Measurements from ENCODE around the gene CARD9. TPM values are rescaled to one million over a fixed set of nuclear protein-coding genes. Genes with fewer than 3 reads are reported as not detected.

The CARD9 gene
- total and polyA plus RNA-seq, 2 of the 8 experiments (the other 6 are each of a cell fraction or from before 2014, with no cell fraction given): 0.15 to 1.1 TPM

DNA sequence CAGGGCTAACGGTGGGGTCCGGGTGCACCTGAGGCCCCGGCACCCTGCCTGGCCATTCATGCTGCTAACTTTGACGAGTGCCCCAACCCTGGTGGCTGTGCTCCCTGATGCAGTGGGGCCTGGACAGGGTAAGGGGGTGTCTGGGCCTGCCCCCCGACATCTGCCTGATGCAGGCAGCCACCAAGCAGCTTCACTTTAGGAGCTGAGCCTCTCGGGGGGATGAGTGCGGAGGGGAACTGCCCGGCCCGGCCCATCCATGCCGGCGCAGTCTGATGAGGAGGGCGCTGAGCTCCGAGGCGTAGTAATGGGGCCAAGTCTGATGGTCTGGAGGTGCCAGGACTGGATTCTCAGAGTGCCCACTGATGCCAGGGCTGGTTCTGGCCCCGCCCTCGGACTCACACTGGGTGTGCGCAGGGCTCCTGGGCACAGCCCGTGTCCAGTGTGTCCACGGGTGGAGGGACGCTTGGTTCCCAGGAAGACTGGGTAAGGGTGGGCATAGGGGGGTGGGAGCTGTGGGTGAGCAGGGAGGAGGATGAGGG lies 26.5 kb downstream of the CARD9 start:
- no peak overlapping the region for H3K4me3 ChIP-seq (ENCODE audit: extremely low read depth in 1 of 4, insufficient read depth in 2 of 4, low read depth in 3 of 4, low read length in 4 of 4)
- POLR2A ChIA-PET (ENCODE audit: partially characterized antibody): interaction anchor here (1.5 to 8.0 kb wide), 3 partner anchors 14 to 63 kb away, joined by 3 to 137 read pairs (median 4); partner anchors contain the start of gene DNLZ
- H3K4ac ChIP-seq (replicated peaks; ENCODE audit: insufficient read length, low read depth, low read length): no peak overlapping the region
- H3K9me3 ChIP-seq (ENCODE audit: insufficient read depth in 2 of 2, low read depth in 1 of 2, low read length in 1 of 2): no peaks in the 10 kb centered on the region
- FAIRE-seq: no peak
- 0 out of 2 replicates have a peak overlapping the region, but pooled peaks have one; percentile 28 for H4K8ac ChIP-seq (ENCODE audit: extremely low read depth, insufficient read depth, low read length)
- H3K18ac ChIP-seq (ENCODE audit: extremely low read depth, low read length): no peak overlapping the region
- H2BK15ac ChIP-seq (ENCODE audit: low read length): no peak overlapping the region
- no peaks in the 10 kb centered on the region for H3K79me1 ChIP-seq (ENCODE audit: low read depth, low read length)
- no peak overlapping the region for H3K56ac ChIP-seq (replicated peaks; ENCODE audit: insufficient read length, low read depth, low read length)
- H3K4me2 ChIP-seq (ENCODE audit: insufficient read depth in 1 of 2, low read depth in 2 of 2, low read length in 2 of 2): no peak overlapping the region
- no peak for DNase-seq (ENCODE audit: low read depth in 1 of 2, low spot score in 2 of 2)
- no peaks in the 10 kb centered on the region for H3K27me3 ChIP-seq (replicated peaks in 1 of 4; ENCODE audit: control insufficient read depth in 3 of 4, extremely low read depth in 1 of 4, insufficient read depth in 3 of 4, low read length in 3 of 4)
- H4K5ac ChIP-seq (ENCODE audit: insufficient read length, low read depth, low read length): no peak overlapping the region
- H2BK12ac ChIP-seq (ENCODE audit: low read depth, low read length): no peak overlapping the region
- H3K27ac ChIP-seq (ENCODE audit: low read depth, low read length): no peak overlapping the region
- H2BK20ac ChIP-seq (ENCODE audit: low read length): no peak overlapping the region
- no peaks in the 10 kb centered on the region for H3K79me2 ChIP-seq (ENCODE audit: control insufficient read depth in 1 of 2, insufficient read depth in 2 of 2, low read length in 2 of 2)
- peaks cover 0 to 19% (median 10%) of the 10 kb centered on the region in 4 experiments; a peak in 6 of 7 replicates for H3K4me1 ChIP-seq (replicated peaks in 1 of 4; ENCODE audit: control insufficient read depth in 3 of 4, insufficient read depth in 4 of 4, low read length in 3 of 4)
- peaks cover 2% of the 10 kb centered on the region; the same call in 1 of the 2 replicates for H3K23me2 ChIP-seq (ENCODE audit: low read depth, low read length)
- CTCF ChIA-PET (ENCODE audit: partially characterized antibody): interaction anchor here (1.4 to 7.9 kb wide), 7 partner anchors 9 to 34 kb away, joined by 3 to 80 read pairs (median 7); partner anchors contain the start of gene DNLZ
- 0 out of 2 replicates have a peak overlapping the region, but pooled peaks have one; percentile 24 for H2AK5ac ChIP-seq (ENCODE audit: low read depth, low read length)
- 93% methylated on average over 20 of the region's 20 CpGs; no CpG with 5 or more reads in 1 of the 2 experiments for WGBS, 2 experiments (ENCODE audit: extremely low coverage in 1 of 2, insufficient coverage in 1 of 2, insufficient read length in 1 of 2, insufficient replicate concordance in 2 of 2, low coverage in 1 of 2, low lambda C conversion rate in 2 of 2, missing lambda C conversion rate in 1 of 2)
- no peak overlapping the region for H2AFZ ChIP-seq (ENCODE audit: low read length)
- no peak overlapping the region for H3K9ac ChIP-seq (replicated peaks in 1 of 4; ENCODE audit: extremely low read depth in 1 of 4, low read depth in 3 of 4, low read length in 3 of 4)
- H3K23ac ChIP-seq (ENCODE audit: insufficient read length): no peak overlapping the region
- H3K14ac ChIP-seq (ENCODE audit: insufficient read length): no peak overlapping the region
- no peak overlapping the region; the same call in 1 of the 2 replicates for H2BK5ac ChIP-seq (ENCODE audit: low read depth, low read length)
- H3K36me3 ChIP-seq (ENCODE audit: control insufficient read depth in 2 of 4, insufficient read depth in 4 of 4, low read length in 3 of 4): no peaks in the 10 kb centered on the region
- no peaks in the 10 kb centered on the region for H4K20me1 ChIP-seq (replicated peaks in 1 of 2; ENCODE audit: control insufficient read depth in 1 of 2, insufficient read depth in 2 of 2, low read length in 2 of 2)
- no peak overlapping the region for H2BK120ac ChIP-seq (replicated peaks; ENCODE audit: low read depth, low read length)
- no peak overlapping the region for H4K91ac ChIP-seq (replicated peaks; ENCODE audit: insufficient read length, low read length)
- TF ChIP-seq CBX5 (IDR thresholded peaks at IDR 0.05; ENCODE audit: low read depth, low read length) (no peak), TAF1 (IDR thresholded peaks at IDR 0.05; ENCODE audit: low read depth, low read length) (no peak)
